ENCODE results near the gene SLIT2.

SLIT2 gene

DNA sequence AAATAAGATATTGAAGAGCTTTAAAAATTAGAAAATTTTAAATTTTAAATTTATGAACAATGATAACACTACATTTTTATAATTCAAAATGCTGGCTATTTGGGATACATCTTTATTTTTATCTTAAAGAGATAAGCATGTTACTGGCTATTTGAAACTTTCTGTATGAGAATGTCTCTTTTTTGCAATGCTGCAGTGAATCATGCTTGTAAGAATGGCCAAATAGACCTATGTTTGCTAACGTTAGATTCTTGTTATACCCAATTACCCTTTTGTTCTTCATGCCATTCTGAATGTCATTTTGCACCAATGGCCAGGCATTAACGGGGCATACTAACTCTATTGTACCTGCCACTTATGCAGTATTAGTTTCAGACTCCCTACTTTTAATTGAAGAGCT lies 49.5 kb downstream of the SLIT2 start:
- Mint-ChIP-seq H3K36me3 (ENCODE audit: low read depth) (no peaks in the 10 kb centered on the region), H3K4me1 (ENCODE audit: low read depth) (no peaks in the 10 kb centered on the region), H3K9me3 (no peaks in the 10 kb centered on the region), H3K27ac (no peak overlapping the region), H3K4me3 (no peak overlapping the region), H3K27me3 (ENCODE audit: low read depth) (no peaks in the 10 kb centered on the region)
- DNase-seq (ENCODE audit: low spot score), result no peak
